Liver (tissue), 9 donors: ENCODE data around the gene TCF25. TPM values are rescaled to one million over a fixed set of nuclear protein-coding genes. Genes with fewer than 3 reads are reported as not detected.

Source experiments
- DNase-seq: peaks from one replicate; pipeline ENCODE4 v3.0.0-alpha.2; 2017; ENCODE audit warnings: low spot score
- H3K27ac ChIP-seq, 2 donors: one replicate each; pipeline ENCODE4 v1.7.0; 2013; ENCODE audit warnings: inconsistent platforms in 2 of 2, low read length in 2 of 2, control low read depth in 1 of 2, low read depth in 1 of 2, mild to moderate bottlenecking in 1 of 2
- H3K27me3 ChIP-seq, 4 donors: one replicate each; pipeline versions ENCODE4 v1.6.1 to v1.7.0; 2013; ENCODE audit warnings: low read length in 3 of 4, inconsistent platforms in 1 of 4, mild to moderate bottlenecking in 1 of 4, moderate library complexity in 1 of 4; ENCODE audit not compliant: control insufficient read depth in 4 of 4, insufficient read depth in 4 of 4
- H3K36me3 ChIP-seq, 4 donors: one replicate each; pipeline versions ENCODE4 v1.6.1 to v1.7.0; 2013; ENCODE audit warnings: low read length in 3 of 4, mild to moderate bottlenecking in 3 of 4, low read depth in 1 of 4, moderate library complexity in 1 of 4; ENCODE audit not compliant: control insufficient read depth in 4 of 4, insufficient read depth in 3 of 4
- H3K4me1 ChIP-seq, 4 donors: one replicate each; pipeline versions ENCODE4 v1.6.1 to v1.7.0; 2013; ENCODE audit warnings: low read length in 3 of 4, mild to moderate bottlenecking in 3 of 4, moderate library complexity in 1 of 4; ENCODE audit not compliant: control insufficient read depth in 4 of 4, insufficient read depth in 4 of 4
- H3K4me3 ChIP-seq, 3 donors: one replicate each; pipeline versions ENCODE4 v1.6.1 to v1.7.0; 2013; ENCODE audit warnings: low read length in 3 of 3, control low read depth in 1 of 3, low read depth in 1 of 3, mild to moderate bottlenecking in 1 of 3
- H3K9ac ChIP-seq, 2 donors: one replicate each; pipeline ENCODE4 v1.7.0; 2013; ENCODE audit warnings: low read length in 2 of 2, mild to moderate bottlenecking in 2 of 2, moderate library complexity in 2 of 2, control low read depth in 1 of 2, low read depth in 1 of 2
- H3K9me3 ChIP-seq, 4 donors: one replicate each; pipeline versions ENCODE4 v1.6.1 to v1.7.0; 2013; ENCODE audit warnings: low read length in 3 of 4; ENCODE audit not compliant: control insufficient read depth in 4 of 4
- EGR1 ChIP-seq, 2 donors: IDR thresholded peaks; 2 replicates each; pipeline ENCODE4 v1.6.1; 2016 to 2018; ENCODE audit warnings: antibody characterized with exemption in 2 of 2, low read depth in 2 of 2
- FOXA1 ChIP-seq: IDR thresholded peaks from 2 replicates; pipeline ENCODE4 v1.6.1; 2016; ENCODE audit warnings: antibody characterized with exemption
- FOXA2 ChIP-seq: IDR thresholded peaks from 2 replicates; pipeline ENCODE4 v1.6.1; 2016; ENCODE audit warnings: antibody characterized with exemption
- GABPA ChIP-seq, 2 donors: IDR thresholded peaks in 1 of 2; conservative IDR thresholded peaks in 1 of 2; 2 replicates each; pipeline ENCODE4 v1.6.1; 2016; ENCODE audit warnings: antibody characterized with exemption in 2 of 2, mild to moderate bottlenecking in 1 of 2, moderate library complexity in 1 of 2
- HNF4A ChIP-seq, 2 donors: conservative IDR thresholded peaks; 2 replicates each; pipeline ENCODE4 v1.6.1; 2016; ENCODE audit warnings: antibody characterized with exemption in 2 of 2, mild to moderate bottlenecking in 2 of 2
- HNF4G ChIP-seq: IDR thresholded peaks from 2 replicates; pipeline ENCODE4 v1.6.1; 2016; ENCODE audit warnings: antibody characterized with exemption
- JUND ChIP-seq, 2 donors: IDR thresholded peaks; 2 replicates each; pipeline ENCODE4 v1.6.1; 2016; ENCODE audit warnings: antibody characterized with exemption in 2 of 2
- NR2F2 ChIP-seq: IDR thresholded peaks from 2 replicates; pipeline ENCODE4 v1.6.1; 2016; ENCODE audit warnings: antibody characterized with exemption
- RAD21 ChIP-seq, 2 donors: IDR thresholded peaks; 2 replicates each; pipeline ENCODE4 v1.6.1; 2016; ENCODE audit warnings: antibody characterized with exemption in 2 of 2, mild to moderate bottlenecking in 2 of 2
- REST ChIP-seq: IDR thresholded peaks from 2 replicates; pipeline ENCODE4 v1.6.1; 2016; ENCODE audit warnings: antibody characterized with exemption, mild to moderate bottlenecking
- RXRA ChIP-seq, 2 donors: IDR thresholded peaks; 2 replicates each; pipeline ENCODE4 v1.6.1; 2017 to 2018; ENCODE audit warnings: antibody characterized with exemption in 2 of 2, mild to moderate bottlenecking in 1 of 2
- SP1 ChIP-seq: IDR thresholded peaks from 2 replicates; pipeline ENCODE4 v1.6.1; 2018; ENCODE audit warnings: antibody characterized with exemption, mild to moderate bottlenecking
- TAF1 ChIP-seq: conservative IDR thresholded peaks from 2 replicates; pipeline ENCODE4 v1.6.1; 2016; ENCODE audit warnings: antibody characterized with exemption, mild to moderate bottlenecking
- YY1 ChIP-seq: IDR thresholded peaks from 2 replicates; pipeline ENCODE4 v1.6.1; 2016; ENCODE audit warnings: antibody characterized with exemption, mild to moderate bottlenecking
- ZBTB33 ChIP-seq: IDR thresholded peaks from 2 replicates; pipeline ENCODE4 v1.6.1; 2016; ENCODE audit warnings: antibody characterized with exemption
- WGBS: extraction: QIAGEN DNeasy Blood & Tissue Kit; methylation state at CpG from one replicate; pipeline ENCODE4 v1.1.7; 2013; 5-methylcytosine and 5-hydroxymethylcytosine counted together
- polyA plus RNA-seq, 2 donors: library from polyadenylated mRNA; stranded (reverse) in 1 of 2; unstranded in 1 of 2; fragments of 200-250 nt in 1 of 2; fragments of >200 nt in 1 of 2; fragmentation: Nextera tagmentation in 1 of 2; extraction: Ambion mirVana in 1 of 2; gene quantifications; one replicate each; pipeline versions ENCODE4 v1.2.1 to v1.2.3, GENCODE V29; 2013 to 2015
- total RNA-seq, 2 donors: library from RNA; depleted of rRNA; stranded (reverse); fragments of >200 nt; gene quantifications; one replicate each; pipeline ENCODE4 v1.2.3, GENCODE V29; 2014
- TF ChIP-seq, protein P1 (sequence below): IDR thresholded peaks from 2 replicates; pipeline ENCODE4 v1.6.1; 2016; ENCODE audit warnings: antibody characterized with exemption
- TF ChIP-seq, protein P2 (sequence below): IDR thresholded peaks from 2 replicates; pipeline ENCODE4 v1.6.1; 2016; ENCODE audit warnings: antibody characterized with exemption
- TF ChIP-seq, protein P3 (sequence below): fragments of 150-350 bp; IDR thresholded peaks from 2 replicates; pipeline ENCODE4 v1.5.1; 2017; ENCODE audit warnings: improper control_type of control experiment, low read depth, low read length; ENCODE audit not compliant: missing input control
- donor health status: healthy.
- donor health status: healthy.
- donor health status: healthy.
- donor health status: healthy.
- donor health status: healthy.

Gene TCF25
- total and polyA plus RNA-seq, 4 donors = 59.6 to 98.8 (median 76.8) TPM

- DNase-seq = no peak
- H3K4me1 ChIP-seq = no peaks in the 10 kb centered on the region
- TF ChIP-seq JUND (IDR thresholded peaks at IDR 0.05) (no peak), YY1 (no peak), EGR1 (IDR thresholded peaks at IDR 0.05; ENCODE audit: low read depth in 2 of 2) (no peak), GABPA (IDR thresholded peaks at IDR 0.05 in 1 of 2, conservative IDR thresholded peaks at IDR 0.05 in 1 of 2) (no peak), RXRA (IDR thresholded peaks at IDR 0.05) (no peak), REST (no peak), HNF4A (conservative IDR thresholded peaks at IDR 0.05) (no peak), FOXA2 (no peak), FOXA1 (no peak), RAD21 (IDR thresholded peaks at IDR 0.05) (no peak), NR2F2 (no peak), SP1 (no peak), TAF1 (no peak), ZBTB33 (no peak), HNF4G (no peak)
- TF ChIP-seq, protein P1, sequence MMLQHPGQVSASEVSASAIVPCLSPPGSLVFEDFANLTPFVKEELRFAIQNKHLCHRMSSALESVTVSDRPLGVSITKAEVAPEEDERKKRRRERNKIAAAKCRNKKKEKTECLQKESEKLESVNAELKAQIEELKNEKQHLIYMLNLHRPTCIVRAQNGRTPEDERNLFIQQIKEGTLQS = no peak
- TF ChIP-seq, protein P2, sequence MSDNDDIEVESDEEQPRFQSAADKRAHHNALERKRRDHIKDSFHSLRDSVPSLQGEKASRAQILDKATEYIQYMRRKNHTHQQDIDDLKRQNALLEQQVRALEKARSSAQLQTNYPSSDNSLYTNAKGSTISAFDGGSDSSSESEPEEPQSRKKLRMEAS = no peak
- TF ChIP-seq, protein P3, sequence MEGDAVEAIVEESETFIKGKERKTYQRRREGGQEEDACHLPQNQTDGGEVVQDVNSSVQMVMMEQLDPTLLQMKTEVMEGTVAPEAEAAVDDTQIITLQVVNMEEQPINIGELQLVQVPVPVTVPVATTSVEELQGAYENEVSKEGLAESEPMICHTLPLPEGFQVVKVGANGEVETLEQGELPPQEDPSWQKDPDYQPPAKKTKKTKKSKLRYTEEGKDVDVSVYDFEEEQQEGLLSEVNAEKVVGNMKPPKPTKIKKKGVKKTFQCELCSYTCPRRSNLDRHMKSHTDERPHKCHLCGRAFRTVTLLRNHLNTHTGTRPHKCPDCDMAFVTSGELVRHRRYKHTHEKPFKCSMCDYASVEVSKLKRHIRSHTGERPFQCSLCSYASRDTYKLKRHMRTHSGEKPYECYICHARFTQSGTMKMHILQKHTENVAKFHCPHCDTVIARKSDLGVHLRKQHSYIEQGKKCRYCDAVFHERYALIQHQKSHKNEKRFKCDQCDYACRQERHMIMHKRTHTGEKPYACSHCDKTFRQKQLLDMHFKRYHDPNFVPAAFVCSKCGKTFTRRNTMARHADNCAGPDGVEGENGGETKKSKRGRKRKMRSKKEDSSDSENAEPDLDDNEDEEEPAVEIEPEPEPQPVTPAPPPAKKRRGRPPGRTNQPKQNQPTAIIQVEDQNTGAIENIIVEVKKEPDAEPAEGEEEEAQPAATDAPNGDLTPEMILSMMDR = no peak
- H3K9ac ChIP-seq = no peak overlapping the region
- H3K27me3 ChIP-seq = no peaks in the 10 kb centered on the region
- WGBS = 93% methylated on average over 10 of the region's 10 CpGs
- no peak overlapping the region for H3K4me3 ChIP-seq
- H3K36me3 ChIP-seq = peaks cover 2 to 38% (median 3%) of the 10 kb centered on the region in 4 donors
- no peaks in the 10 kb centered on the region for H3K9me3 ChIP-seq
- H3K27ac ChIP-seq = no peak overlapping the region
Observed at GRCh38 chr16:89958596-89958995, 85.2 kb downstream of the TCF25 start.
